ENCODE measurements around the gene TCP11L1.

DNA sequence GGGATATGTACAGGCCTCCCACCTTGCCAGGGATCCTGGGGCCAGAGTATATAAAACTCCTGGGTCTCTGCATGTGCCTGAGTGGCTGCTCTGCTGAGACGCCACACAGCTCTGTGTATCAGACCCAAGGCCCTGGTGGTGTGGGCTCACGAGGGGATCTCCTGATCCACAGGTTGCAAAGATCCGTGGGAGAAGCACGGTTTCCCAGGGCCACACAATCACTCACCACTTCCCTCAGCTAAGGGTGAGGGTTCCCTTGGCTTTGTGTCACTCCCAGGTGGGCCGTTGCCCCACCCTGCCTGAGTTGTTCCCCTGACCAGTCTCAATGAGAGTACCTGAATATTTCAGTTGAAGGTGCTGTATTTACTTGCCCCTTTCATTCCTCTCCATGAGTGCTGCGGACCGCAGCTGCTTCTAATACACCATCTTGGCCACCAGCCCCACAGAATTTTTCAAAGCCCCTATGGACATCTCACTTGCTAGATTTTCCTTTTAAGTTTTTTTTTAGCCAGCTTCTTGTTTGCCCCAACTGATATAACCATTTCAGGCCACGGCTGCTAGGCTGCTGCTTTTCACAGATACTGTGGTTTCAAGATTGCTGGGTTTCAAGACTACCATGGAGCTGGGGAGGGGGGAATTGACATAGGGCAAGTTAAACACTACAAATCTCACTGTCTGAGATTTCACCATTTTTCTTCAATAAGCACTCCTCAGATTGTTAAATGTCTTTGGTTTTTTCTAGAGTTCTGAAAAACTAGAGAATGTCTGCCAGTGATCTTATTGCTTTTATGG is 37.4 kb upstream of the TCP11L1 start:
- TF ChIP-seq, protein P1, sequence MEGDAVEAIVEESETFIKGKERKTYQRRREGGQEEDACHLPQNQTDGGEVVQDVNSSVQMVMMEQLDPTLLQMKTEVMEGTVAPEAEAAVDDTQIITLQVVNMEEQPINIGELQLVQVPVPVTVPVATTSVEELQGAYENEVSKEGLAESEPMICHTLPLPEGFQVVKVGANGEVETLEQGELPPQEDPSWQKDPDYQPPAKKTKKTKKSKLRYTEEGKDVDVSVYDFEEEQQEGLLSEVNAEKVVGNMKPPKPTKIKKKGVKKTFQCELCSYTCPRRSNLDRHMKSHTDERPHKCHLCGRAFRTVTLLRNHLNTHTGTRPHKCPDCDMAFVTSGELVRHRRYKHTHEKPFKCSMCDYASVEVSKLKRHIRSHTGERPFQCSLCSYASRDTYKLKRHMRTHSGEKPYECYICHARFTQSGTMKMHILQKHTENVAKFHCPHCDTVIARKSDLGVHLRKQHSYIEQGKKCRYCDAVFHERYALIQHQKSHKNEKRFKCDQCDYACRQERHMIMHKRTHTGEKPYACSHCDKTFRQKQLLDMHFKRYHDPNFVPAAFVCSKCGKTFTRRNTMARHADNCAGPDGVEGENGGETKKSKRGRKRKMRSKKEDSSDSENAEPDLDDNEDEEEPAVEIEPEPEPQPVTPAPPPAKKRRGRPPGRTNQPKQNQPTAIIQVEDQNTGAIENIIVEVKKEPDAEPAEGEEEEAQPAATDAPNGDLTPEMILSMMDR (IDR thresholded peaks at IDR 0.05): no peak
- TF ChIP-seq POLR2A (IDR thresholded peaks at IDR 0.05): no peak

All from tibial nerve (tissue), 3 donors.